ENCODE results near the gene LRRC36. TPM values are rescaled to one million over a fixed set of nuclear protein-coding genes. Genes with fewer than 3 reads are reported as not detected.

LRRC36 gene
- total and polyA plus RNA-seq, 10 of the 15 experiments (the other 5 are each of a cell fraction or from before 2014, with no cell fraction given) = 0.45 to 2.0 (median 0.75) TPM; not detected in 1

DNA sequence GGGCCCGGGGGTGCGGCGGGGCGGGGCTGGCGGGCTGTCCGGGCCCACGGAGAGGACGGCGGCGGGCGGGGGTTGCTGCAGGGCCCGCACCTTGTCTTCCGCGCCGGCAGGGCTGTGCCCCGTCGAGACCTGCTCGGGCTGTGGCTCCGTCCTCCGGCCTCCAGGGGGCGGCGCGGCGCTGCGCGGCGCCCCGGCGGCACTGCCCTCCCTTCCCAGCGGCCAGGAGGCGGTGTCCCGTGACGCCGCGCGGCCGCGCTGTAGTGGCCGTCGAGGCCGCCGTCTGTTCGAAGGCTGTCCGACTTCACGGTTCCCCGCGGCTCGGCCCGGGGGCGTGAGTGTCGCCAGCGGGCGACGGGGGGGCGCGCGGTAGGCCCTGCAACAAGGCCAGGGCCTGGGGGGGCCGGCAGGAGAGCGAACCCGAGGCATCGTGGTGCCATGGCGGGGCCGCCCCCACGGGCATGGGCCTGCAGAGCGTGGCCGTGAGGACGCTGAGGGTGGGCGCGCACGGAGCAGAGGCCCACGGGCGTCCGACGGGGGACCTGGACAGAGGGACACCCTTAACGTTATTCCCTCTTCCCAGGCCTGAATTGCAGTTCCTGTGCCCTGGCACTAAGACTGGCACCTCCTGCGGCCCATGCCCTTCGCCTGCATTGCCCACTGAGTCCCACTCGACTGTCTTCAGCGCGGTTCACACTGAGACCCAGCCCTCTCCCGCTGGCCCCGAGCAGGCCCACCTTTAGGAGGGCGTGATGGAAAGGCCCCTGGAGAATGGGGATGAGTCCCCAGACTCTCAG lies 47.1 kb upstream of the LRRC36 start, which contains the start of gene PLEKHG4 (continued):
- TF ChIP-seq, protein P1, sequence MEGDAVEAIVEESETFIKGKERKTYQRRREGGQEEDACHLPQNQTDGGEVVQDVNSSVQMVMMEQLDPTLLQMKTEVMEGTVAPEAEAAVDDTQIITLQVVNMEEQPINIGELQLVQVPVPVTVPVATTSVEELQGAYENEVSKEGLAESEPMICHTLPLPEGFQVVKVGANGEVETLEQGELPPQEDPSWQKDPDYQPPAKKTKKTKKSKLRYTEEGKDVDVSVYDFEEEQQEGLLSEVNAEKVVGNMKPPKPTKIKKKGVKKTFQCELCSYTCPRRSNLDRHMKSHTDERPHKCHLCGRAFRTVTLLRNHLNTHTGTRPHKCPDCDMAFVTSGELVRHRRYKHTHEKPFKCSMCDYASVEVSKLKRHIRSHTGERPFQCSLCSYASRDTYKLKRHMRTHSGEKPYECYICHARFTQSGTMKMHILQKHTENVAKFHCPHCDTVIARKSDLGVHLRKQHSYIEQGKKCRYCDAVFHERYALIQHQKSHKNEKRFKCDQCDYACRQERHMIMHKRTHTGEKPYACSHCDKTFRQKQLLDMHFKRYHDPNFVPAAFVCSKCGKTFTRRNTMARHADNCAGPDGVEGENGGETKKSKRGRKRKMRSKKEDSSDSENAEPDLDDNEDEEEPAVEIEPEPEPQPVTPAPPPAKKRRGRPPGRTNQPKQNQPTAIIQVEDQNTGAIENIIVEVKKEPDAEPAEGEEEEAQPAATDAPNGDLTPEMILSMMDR (IDR thresholded peaks at IDR 0.05 in 2 of 3, conservative IDR thresholded peaks at IDR 0.05 in 1 of 3; ENCODE audit: control insufficient read depth in 2 of 3, extremely low read depth in 1 of 3, insufficient read depth in 1 of 3, low read depth in 3 of 3, low read length in 3 of 3) = peak; percentile 65 to 87 (median 72); a peak in 5 of 6 replicates
- TF ChIP-seq SMAD5 (IDR thresholded peaks at IDR 0.05; ENCODE audit: low read depth) (no peak), BHLHE40 (IDR thresholded peaks at IDR 0.05; ENCODE audit: borderline replicate concordance in 1 of 2, low read depth in 2 of 2, low read length in 1 of 2) (peak; percentile 69 to 88; a peak in 3 of 4 replicates), SMC3 (IDR thresholded peaks at IDR 0.05; ENCODE audit: borderline replicate concordance, low read length) (peak; percentile 73), PAX5 (IDR thresholded peaks at IDR 0.05; ENCODE audit: borderline replicate concordance, low read depth, low read length) (peak; percentile 87), POLR2A (IDR thresholded peaks at IDR 0.05; ENCODE audit: low read depth, low read length) (peak; percentile 67; the same call in 1 of the 2 replicates), SP1 (IDR thresholded peaks at IDR 0.05; ENCODE audit: low read depth, low read length) (peak; percentile 15), LARP7 (IDR thresholded peaks at IDR 0.05) (peak; percentile 79), RB1 (IDR thresholded peaks at IDR 0.05; ENCODE audit: borderline replicate concordance) (peak; percentile 65; the same call in 1 of the 2 replicates), ETV6 (conservative IDR thresholded peaks at IDR 0.05 in 1 of 2, IDR thresholded peaks at IDR 0.05 in 1 of 2; ENCODE audit: borderline replicate concordance in 1 of 2, low read depth in 1 of 2) (no peak), RFX5 (IDR thresholded peaks at IDR 0.05; ENCODE audit: low read depth, low read length) (no peak), IKZF1 (conservative IDR thresholded peaks at IDR 0.05) (peak; percentile 97), POU2F2 (IDR thresholded peaks at IDR 0.05; ENCODE audit: borderline replicate concordance, low read depth, low read length) (no peak), RAD21 (IDR thresholded peaks at IDR 0.05; ENCODE audit: insufficient read depth, low read depth, low read length) (peak; percentile 82), DPF2 (IDR thresholded peaks at IDR 0.05) (peak; percentile 75), RUNX3 (IDR thresholded peaks at IDR 0.05; ENCODE audit: low read length) (no peak), YY1 (IDR thresholded peaks at IDR 0.05; ENCODE audit: low read depth, low read length) (peak; percentile 73), GATAD2B (conservative IDR thresholded peaks at IDR 0.05; ENCODE audit: low read depth) (peak; percentile 88)
- TF ChIP-seq, protein P2, sequence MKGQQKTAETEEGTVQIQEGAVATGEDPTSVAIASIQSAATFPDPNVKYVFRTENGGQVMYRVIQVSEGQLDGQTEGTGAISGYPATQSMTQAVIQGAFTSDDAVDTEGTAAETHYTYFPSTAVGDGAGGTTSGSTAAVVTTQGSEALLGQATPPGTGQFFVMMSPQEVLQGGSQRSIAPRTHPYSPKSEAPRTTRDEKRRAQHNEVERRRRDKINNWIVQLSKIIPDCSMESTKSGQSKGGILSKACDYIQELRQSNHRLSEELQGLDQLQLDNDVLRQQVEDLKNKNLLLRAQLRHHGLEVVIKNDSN (IDR thresholded peaks at IDR 0.05; ENCODE audit: borderline replicate concordance, extremely low read length, insufficient read depth, low read depth, low read length) = no peak
- TF ChIP-seq, protein P3, sequence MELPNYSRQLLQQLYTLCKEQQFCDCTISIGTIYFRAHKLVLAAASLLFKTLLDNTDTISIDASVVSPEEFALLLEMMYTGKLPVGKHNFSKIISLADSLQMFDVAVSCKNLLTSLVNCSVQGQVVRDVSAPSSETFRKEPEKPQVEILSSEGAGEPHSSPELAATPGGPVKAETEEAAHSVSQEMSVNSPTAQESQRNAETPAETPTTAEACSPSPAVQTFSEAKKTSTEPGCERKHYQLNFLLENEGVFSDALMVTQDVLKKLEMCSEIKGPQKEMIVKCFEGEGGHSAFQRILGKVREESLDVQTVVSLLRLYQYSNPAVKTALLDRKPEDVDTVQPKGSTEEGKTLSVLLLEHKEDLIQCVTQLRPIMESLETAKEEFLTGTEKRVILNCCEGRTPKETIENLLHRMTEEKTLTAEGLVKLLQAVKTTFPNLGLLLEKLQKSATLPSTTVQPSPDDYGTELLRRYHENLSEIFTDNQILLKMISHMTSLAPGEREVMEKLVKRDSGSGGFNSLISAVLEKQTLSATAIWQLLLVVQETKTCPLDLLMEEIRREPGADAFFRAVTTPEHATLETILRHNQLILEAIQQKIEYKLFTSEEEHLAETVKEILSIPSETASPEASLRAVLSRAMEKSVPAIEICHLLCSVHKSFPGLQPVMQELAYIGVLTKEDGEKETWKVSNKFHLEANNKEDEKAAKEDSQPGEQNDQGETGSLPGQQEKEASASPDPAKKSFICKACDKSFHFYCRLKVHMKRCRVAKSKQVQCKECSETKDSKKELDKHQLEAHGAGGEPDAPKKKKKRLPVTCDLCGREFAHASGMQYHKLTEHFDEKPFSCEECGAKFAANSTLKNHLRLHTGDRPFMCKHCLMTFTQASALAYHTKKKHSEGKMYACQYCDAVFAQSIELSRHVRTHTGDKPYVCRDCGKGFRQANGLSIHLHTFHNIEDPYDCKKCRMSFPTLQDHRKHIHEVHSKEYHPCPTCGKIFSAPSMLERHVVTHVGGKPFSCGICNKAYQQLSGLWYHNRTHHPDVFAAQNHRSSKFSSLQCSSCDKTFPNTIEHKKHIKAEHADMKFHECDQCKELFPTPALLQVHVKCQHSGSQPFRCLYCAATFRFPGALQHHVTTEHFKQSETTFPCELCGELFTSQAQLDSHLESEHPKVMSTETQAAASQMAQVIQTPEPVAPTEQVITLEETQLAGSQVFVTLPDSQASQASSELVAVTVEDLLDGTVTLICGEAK (IDR thresholded peaks at IDR 0.05; ENCODE audit: borderline replicate concordance) = no peak
